A673 (cell line): Measurements from ENCODE around the gene TMOD1.
"Not testable (repeated sequence)": the region's sequence is repeated elsewhere in the genome, so short reads cannot be mapped to it uniquely, and the experiment has no call there.

Experiments used
- EZH2 ChIP-seq: fragments of 200-600 bp; sonication (generic); IDR thresholded peaks from 2 replicates; pipeline ENCODE4 v1.6.1; 2017; ENCODE audit warnings: borderline replicate concordance, low read depth, mild to moderate bottlenecking, mixed read lengths, antibody characterized with exemption, low read length; ENCODE audit not compliant: poor library complexity, severe bottlenecking
- TF ChIP-seq, protein P1 (sequence below): fragments of 300-800, 200-600 bp; sonication (generic); conservative IDR thresholded peaks from 2 replicates; pipeline ENCODE4 v1.5.1; 2017; ENCODE audit warnings: low read depth, mild to moderate bottlenecking, antibody characterized with exemption, low read length, moderate library complexity, mixed read lengths

DNA sequence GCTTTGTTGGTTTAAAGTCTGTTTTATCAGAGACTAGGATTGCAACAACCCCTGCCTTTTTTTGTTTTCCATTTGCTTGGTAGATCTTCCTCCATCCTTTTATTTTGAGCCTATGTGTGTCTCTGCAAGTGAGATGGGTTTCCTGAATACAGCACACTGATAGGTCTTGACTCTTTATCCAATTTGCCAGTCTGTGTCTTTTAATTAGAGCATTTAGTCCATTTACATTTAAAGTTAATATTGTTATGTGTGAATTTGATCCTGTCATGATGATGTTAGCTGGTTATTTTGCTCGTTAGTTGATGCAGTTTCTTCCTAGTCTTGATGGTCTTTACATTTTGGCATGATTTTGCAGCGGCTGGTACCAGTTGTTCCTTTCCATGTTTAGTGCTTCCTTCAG, 83.3 kb downstream of the TMOD1 start:
- TF ChIP-seq, protein P1, sequence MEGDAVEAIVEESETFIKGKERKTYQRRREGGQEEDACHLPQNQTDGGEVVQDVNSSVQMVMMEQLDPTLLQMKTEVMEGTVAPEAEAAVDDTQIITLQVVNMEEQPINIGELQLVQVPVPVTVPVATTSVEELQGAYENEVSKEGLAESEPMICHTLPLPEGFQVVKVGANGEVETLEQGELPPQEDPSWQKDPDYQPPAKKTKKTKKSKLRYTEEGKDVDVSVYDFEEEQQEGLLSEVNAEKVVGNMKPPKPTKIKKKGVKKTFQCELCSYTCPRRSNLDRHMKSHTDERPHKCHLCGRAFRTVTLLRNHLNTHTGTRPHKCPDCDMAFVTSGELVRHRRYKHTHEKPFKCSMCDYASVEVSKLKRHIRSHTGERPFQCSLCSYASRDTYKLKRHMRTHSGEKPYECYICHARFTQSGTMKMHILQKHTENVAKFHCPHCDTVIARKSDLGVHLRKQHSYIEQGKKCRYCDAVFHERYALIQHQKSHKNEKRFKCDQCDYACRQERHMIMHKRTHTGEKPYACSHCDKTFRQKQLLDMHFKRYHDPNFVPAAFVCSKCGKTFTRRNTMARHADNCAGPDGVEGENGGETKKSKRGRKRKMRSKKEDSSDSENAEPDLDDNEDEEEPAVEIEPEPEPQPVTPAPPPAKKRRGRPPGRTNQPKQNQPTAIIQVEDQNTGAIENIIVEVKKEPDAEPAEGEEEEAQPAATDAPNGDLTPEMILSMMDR, result not testable (repeated sequence)
- not testable (repeated sequence) for TF ChIP-seq EZH2
